Loucy (cell line): ENCODE data around the gene LYZL2.
"Not testable (repeated sequence)": the region's sequence is repeated elsewhere in the genome, so short reads cannot be mapped to it uniquely, and the experiment has no call there.

ENCODE experiments used
- H2AFZ ChIP-seq: fragments of 200-600 bp; sonication (generic); 2 replicates; pipeline ENCODE4 v1.6.0; 2016; ENCODE audit warnings: antibody characterized with exemption, mild to moderate bottlenecking, low read length, moderate library complexity
- H3F3A ChIP-seq: fragments of 200-600 bp; 2 replicates; pipeline ENCODE4 v1.6.0; 2016; ENCODE audit warnings: antibody characterized with exemption, low read depth, mild to moderate bottlenecking
- H3K27me3 ChIP-seq: fragments of 200-600 bp; sonication (generic); 2 replicates; pipeline ENCODE4 v1.6.1; 2014; ENCODE audit warnings: low read length, mild to moderate bottlenecking; ENCODE audit not compliant: insufficient read depth, poor library complexity, severe bottlenecking
- H3K36me3 ChIP-seq: fragments of 200-600 bp; sonication (generic); 2 replicates; pipeline ENCODE4 v1.6.1; 2016; ENCODE audit warnings: low read length; ENCODE audit not compliant: insufficient read depth
- H3K4me1 ChIP-seq: fragments of 200-600 bp; sonication (generic); 2 replicates; pipeline ENCODE4 v1.5.1; 2014; ENCODE audit warnings: low read length, mild to moderate bottlenecking; ENCODE audit not compliant: insufficient read depth, poor library complexity, severe bottlenecking
- H3K4me2 ChIP-seq: fragments of 200-600 bp; sonication (generic); 2 replicates; pipeline ENCODE4 v1.6.0; 2014; ENCODE audit warnings: antibody characterized with exemption, low read length, low read depth, mild to moderate bottlenecking; ENCODE audit not compliant: poor library complexity, severe bottlenecking
- H3K4me3 ChIP-seq: fragments of 200-600 bp; sonication (generic); 2 replicates; pipeline ENCODE4 v1.5.1; 2014; ENCODE audit warnings: low read length, mild to moderate bottlenecking, mixed read lengths; ENCODE audit not compliant: poor library complexity, severe bottlenecking
- H3K79me2 ChIP-seq: fragments of 200-600 bp; sonication (generic); 2 replicates; pipeline ENCODE4 v1.6.1; 2014; ENCODE audit warnings: low read length; ENCODE audit not compliant: insufficient read depth
- H3K9ac ChIP-seq: fragments of 200-600 bp; sonication (generic); 2 replicates; pipeline ENCODE4 v1.6.0; 2014; ENCODE audit warnings: mild to moderate bottlenecking, low read depth, low read length, moderate library complexity; ENCODE audit not compliant: poor library complexity, severe bottlenecking
- H3K9me2 ChIP-seq: fragments of 200-600 bp; sonication (generic); replicated peaks from 2 replicates; pipeline ENCODE4 v1.6.1; 2016; ENCODE audit warnings: low read depth, low read length, mixed read lengths
- H3K9me3 ChIP-seq: fragments of 200-600 bp; sonication (generic); 2 replicates; pipeline ENCODE4 v1.6.1; 2014; ENCODE audit warnings: mild to moderate bottlenecking, antibody characterized with exemption, low read length, low read depth; ENCODE audit not compliant: insufficient read depth
- H4K20me1 ChIP-seq: fragments of 200-600 bp; sonication (generic); 2 replicates; pipeline ENCODE4 v1.6.0; 2014; ENCODE audit warnings: antibody characterized with exemption, low read length, mild to moderate bottlenecking; ENCODE audit not compliant: insufficient read depth, poor library complexity, severe bottlenecking
- EZH2phosphoT487 ChIP-seq: fragments of 200-600 bp; IDR thresholded peaks from 2 replicates; pipeline ENCODE4 v1.6.1; 2018; ENCODE audit warnings: antibody characterized with exemption, mild to moderate bottlenecking, moderate library complexity, borderline replicate concordance
- TF ChIP-seq, protein P1 (sequence below): fragments of 200-600 bp; sonication (generic); conservative IDR thresholded peaks from 2 replicates; pipeline ENCODE4 v1.5.1; 2014; ENCODE audit warnings: mild to moderate bottlenecking, antibody characterized with exemption, low read length

The LYZL2 gene

DNA sequence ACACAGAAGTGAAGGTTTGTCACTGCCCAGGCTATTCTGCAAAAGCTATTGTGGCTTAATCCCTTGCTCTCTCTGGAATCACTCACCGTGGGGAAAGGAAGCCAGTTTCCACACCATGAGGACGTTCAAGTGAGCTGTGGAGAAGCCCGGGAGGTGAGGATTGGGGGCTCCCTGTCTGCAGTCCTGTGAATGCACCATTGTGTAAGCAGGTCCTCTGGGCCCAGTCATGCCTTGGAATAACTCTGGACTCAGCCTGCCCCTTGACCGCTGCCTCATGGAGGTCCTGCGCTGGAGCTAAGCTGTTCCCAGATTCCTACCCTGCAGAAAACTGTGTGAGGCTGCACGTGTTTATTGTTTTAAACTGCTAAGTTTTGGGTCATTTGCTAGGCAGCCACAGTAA, 33.5 kb downstream of the LYZL2 start:
- H2AFZ ChIP-seq: no peak overlapping the region
- TF ChIP-seq EZH2phosphoT487: no peak
- TF ChIP-seq, protein P1, sequence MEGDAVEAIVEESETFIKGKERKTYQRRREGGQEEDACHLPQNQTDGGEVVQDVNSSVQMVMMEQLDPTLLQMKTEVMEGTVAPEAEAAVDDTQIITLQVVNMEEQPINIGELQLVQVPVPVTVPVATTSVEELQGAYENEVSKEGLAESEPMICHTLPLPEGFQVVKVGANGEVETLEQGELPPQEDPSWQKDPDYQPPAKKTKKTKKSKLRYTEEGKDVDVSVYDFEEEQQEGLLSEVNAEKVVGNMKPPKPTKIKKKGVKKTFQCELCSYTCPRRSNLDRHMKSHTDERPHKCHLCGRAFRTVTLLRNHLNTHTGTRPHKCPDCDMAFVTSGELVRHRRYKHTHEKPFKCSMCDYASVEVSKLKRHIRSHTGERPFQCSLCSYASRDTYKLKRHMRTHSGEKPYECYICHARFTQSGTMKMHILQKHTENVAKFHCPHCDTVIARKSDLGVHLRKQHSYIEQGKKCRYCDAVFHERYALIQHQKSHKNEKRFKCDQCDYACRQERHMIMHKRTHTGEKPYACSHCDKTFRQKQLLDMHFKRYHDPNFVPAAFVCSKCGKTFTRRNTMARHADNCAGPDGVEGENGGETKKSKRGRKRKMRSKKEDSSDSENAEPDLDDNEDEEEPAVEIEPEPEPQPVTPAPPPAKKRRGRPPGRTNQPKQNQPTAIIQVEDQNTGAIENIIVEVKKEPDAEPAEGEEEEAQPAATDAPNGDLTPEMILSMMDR: no peak
- no peaks in the 10 kb centered on the region for H3K9me2 ChIP-seq
- no peaks in the 10 kb centered on the region for H3F3A ChIP-seq
- no peak overlapping the region for H3K4me3 ChIP-seq
- no peak overlapping the region for H3K9ac ChIP-seq
- H3K4me1 ChIP-seq: no peaks in the 10 kb centered on the region
- no peaks in the 10 kb centered on the region for H3K79me2 ChIP-seq
- no peaks in the 10 kb centered on the region for H3K9me3 ChIP-seq
- H3K36me3 ChIP-seq: no peaks in the 10 kb centered on the region
- no peaks in the 10 kb centered on the region for H4K20me1 ChIP-seq
- no peaks in the 10 kb centered on the region for H3K27me3 ChIP-seq
- H3K4me2 ChIP-seq: no peak overlapping the region

DNA sequence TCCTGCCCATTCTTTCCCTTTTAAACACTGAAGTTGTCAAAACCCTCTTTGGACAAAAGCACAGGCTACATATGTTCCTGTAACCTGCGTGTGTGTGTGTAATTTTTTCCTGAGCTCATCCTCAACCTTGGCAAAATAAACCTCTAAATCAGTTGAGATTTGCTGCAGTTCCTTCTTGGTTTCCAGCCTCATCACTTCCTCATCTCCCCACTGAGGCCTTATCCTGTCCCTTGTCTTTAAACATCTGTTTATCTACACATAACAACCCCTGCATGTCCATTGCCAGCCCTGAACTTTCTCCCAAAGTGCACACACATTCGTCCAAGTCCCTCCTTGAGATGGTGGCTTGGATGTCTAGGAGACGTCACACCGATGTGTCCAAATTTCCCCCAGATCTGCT, 35.5 kb downstream of the LYZL2 start:
- no peaks in the 10 kb centered on the region for H4K20me1 ChIP-seq
- H3K9me3 ChIP-seq: no peaks in the 10 kb centered on the region
- no peak for TF ChIP-seq EZH2phosphoT487
- TF ChIP-seq, protein P1: no peak
- no peaks in the 10 kb centered on the region for H3K9me2 ChIP-seq
- no peak overlapping the region for H3K4me2 ChIP-seq
- H3K79me2 ChIP-seq: no peaks in the 10 kb centered on the region
- no peak overlapping the region for H3K9ac ChIP-seq
- H3K4me1 ChIP-seq: no peaks in the 10 kb centered on the region
- no peaks in the 10 kb centered on the region for H3F3A ChIP-seq
- H3K4me3 ChIP-seq: no peak overlapping the region
- no peaks in the 10 kb centered on the region for H3K36me3 ChIP-seq
- no peak overlapping the region for H2AFZ ChIP-seq
- no peaks in the 10 kb centered on the region for H3K27me3 ChIP-seq

DNA sequence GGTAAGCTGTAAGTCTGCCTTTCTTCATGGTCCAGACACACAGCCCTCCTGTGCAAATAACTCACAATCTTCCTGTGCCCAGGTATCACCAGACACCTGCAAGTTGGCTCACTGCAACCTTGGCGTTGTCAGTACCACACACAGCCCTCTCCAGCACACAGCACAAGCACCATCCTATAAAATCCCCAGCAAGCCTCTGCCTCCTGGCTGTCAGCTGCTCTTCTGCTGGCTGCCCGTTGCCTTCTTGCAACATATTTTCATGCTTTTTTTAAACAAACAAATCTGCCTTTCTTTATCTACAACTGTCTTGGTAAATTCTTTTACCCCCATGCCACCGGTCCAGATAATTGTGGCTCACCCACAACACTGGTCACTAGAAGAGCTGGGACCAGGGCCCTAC, 36.8 kb downstream of the LYZL2 start:
- H3K79me2 ChIP-seq, H3K9me3 ChIP-seq, H3F3A ChIP-seq, H3K9me2 ChIP-seq, H3K4me1 ChIP-seq, H3K27me3 ChIP-seq, H3K36me3 ChIP-seq, H2AFZ ChIP-seq, H3K4me2 ChIP-seq, H4K20me1 ChIP-seq, H3K4me3 ChIP-seq, H3K9ac ChIP-seq: not testable (repeated sequence)

DNA sequence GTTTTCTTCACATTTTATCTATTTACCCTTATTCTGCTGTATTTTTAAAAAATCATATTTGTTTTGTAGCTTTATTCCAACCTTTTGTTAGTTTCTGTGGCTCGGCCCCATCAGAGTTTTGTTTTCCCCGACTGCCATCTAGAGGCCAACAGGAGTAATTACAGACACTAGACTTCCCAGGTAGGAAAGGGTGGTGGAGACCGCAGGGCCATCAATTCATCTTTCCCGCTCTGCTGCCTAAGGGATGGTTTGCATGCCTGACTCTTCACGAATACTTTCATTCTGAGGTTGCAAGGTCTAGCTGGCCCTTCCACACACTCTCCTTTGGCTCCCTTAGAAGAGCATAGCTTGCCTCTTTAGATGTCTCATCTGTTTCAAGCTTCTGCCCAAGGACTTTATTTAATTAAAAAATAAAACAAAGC, 38.3 kb downstream of the LYZL2 start:
- no peaks in the 10 kb centered on the region for H3K27me3 ChIP-seq
- H3K79me2 ChIP-seq: no peaks in the 10 kb centered on the region
- no peak overlapping the region for H3K4me3 ChIP-seq
- H3K36me3 ChIP-seq: no peaks in the 10 kb centered on the region
- no peak overlapping the region for H3K9ac ChIP-seq
- no peaks in the 10 kb centered on the region for H3K9me2 ChIP-seq
- no peaks in the 10 kb centered on the region for H3F3A ChIP-seq
- H3K9me3 ChIP-seq: no peaks in the 10 kb centered on the region
- no peaks in the 10 kb centered on the region for H3K4me1 ChIP-seq
- no peak overlapping the region for H3K4me2 ChIP-seq
- peak overlapping the region; percentile 79; the same call in 1 of the 2 replicates for H2AFZ ChIP-seq
- H4K20me1 ChIP-seq: no peaks in the 10 kb centered on the region
- TF ChIP-seq, protein P1: peak; percentile 88
- no peak for TF ChIP-seq EZH2phosphoT487
